ENCODE data around the gene MAP3K2.

GRCh38 chr2:127419448-127420038 is 31.8 kb upstream of the MAP3K2 start:
- TF ChIP-seq USF2 (IDR thresholded peaks at IDR 0.05; ENCODE audit: low read depth, low read length), result no peak
- TF ChIP-seq, protein P1, sequence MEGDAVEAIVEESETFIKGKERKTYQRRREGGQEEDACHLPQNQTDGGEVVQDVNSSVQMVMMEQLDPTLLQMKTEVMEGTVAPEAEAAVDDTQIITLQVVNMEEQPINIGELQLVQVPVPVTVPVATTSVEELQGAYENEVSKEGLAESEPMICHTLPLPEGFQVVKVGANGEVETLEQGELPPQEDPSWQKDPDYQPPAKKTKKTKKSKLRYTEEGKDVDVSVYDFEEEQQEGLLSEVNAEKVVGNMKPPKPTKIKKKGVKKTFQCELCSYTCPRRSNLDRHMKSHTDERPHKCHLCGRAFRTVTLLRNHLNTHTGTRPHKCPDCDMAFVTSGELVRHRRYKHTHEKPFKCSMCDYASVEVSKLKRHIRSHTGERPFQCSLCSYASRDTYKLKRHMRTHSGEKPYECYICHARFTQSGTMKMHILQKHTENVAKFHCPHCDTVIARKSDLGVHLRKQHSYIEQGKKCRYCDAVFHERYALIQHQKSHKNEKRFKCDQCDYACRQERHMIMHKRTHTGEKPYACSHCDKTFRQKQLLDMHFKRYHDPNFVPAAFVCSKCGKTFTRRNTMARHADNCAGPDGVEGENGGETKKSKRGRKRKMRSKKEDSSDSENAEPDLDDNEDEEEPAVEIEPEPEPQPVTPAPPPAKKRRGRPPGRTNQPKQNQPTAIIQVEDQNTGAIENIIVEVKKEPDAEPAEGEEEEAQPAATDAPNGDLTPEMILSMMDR (conservative IDR thresholded peaks at IDR 0.05; ENCODE audit: low read depth, low read length), result no peak
- TF ChIP-seq POLR2A (IDR thresholded peaks at IDR 0.05; ENCODE audit: low read depth, low read length), result no peak
- no peak for TF ChIP-seq MXI1 (IDR thresholded peaks at IDR 0.05; ENCODE audit: borderline replicate concordance, low read depth, low read length)
- no peak for TF ChIP-seq MAFK (IDR thresholded peaks at IDR 0.05; ENCODE audit: low read depth, low read length)
- no peak for TF ChIP-seq RFX5 (IDR thresholded peaks at IDR 0.05; ENCODE audit: low read depth, low read length)
- TF ChIP-seq CEBPB (IDR thresholded peaks at IDR 0.05; ENCODE audit: low read depth, low read length), result no peak
- no peak for TF ChIP-seq SMC3 (IDR thresholded peaks at IDR 0.05; ENCODE audit: low read depth, low read length)
- no peak for TF ChIP-seq RAD21 (IDR thresholded peaks at IDR 0.05; ENCODE audit: low read length)
- no peak for TF ChIP-seq BHLHE40 (IDR thresholded peaks at IDR 0.05; ENCODE audit: low read depth, low read length)
- no peak for TF ChIP-seq RCOR1 (IDR thresholded peaks at IDR 0.05; ENCODE audit: insufficient replicate concordance, low read length)
- no peak for TF ChIP-seq MAZ (IDR thresholded peaks at IDR 0.05; ENCODE audit: borderline replicate concordance, low read depth, low read length)
- TF ChIP-seq, protein P2, sequence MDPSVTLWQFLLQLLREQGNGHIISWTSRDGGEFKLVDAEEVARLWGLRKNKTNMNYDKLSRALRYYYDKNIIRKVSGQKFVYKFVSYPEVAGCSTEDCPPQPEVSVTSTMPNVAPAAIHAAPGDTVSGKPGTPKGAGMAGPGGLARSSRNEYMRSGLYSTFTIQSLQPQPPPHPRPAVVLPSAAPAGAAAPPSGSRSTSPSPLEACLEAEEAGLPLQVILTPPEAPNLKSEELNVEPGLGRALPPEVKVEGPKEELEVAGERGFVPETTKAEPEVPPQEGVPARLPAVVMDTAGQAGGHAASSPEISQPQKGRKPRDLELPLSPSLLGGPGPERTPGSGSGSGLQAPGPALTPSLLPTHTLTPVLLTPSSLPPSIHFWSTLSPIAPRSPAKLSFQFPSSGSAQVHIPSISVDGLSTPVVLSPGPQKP (IDR thresholded peaks at IDR 0.05; ENCODE audit: borderline replicate concordance, low read depth, low read length), result no peak
- no peak for TF ChIP-seq FOS (IDR thresholded peaks at IDR 0.05; ENCODE audit: low read depth, low read length)
